Astrocyte (in vitro differentiated cells and primary cell): ENCODE measurements around the gene STBD1.

ENCODE experiments used
- CTCF ChIP-seq: IDR thresholded peaks from 2 replicates; pipeline ENCODE4 v1.5.1; 2011; ENCODE audit warnings: low read depth, mild to moderate bottlenecking, inconsistent platforms, low read length, moderate library complexity; ENCODE audit not compliant: insufficient read depth
- EZH2 ChIP-seq: IDR thresholded peaks from 2 replicates; pipeline ENCODE4 v1.6.1; 2012; ENCODE audit warnings: mild to moderate bottlenecking, low read length, inconsistent platforms; ENCODE audit not compliant: insufficient read depth

- no peak for TF ChIP-seq CTCF
- TF ChIP-seq EZH2 = no peak
Observed at GRCh38 chr4:76272999-76273398, 33.5 kb upstream of the STBD1 start.
